NT2/D1 (cell line): ENCODE measurements around the gene PRDX5.

Experiments used
- DNase-seq: peaks from one replicate; pipeline ENCODE4 v3.0.0-alpha.2; 2011; ENCODE audit warnings: low read depth, low spot score
- H3K27me3 ChIP-seq: 2 replicates; pipeline ENCODE4 v1.6.0; 2011; ENCODE audit warnings: mild to moderate bottlenecking; ENCODE audit not compliant: insufficient read length, insufficient read depth
- H3K36me3 ChIP-seq: 2 replicates; pipeline ENCODE4 v1.6.1; 2011; ENCODE audit warnings: mild to moderate bottlenecking, low read length, mixed read lengths; ENCODE audit not compliant: insufficient read depth, insufficient read length
- H3K4me1 ChIP-seq: 2 replicates; pipeline ENCODE4 v1.5.1; 2011; ENCODE audit not compliant: insufficient read depth, insufficient read length
- H3K4me3 ChIP-seq: 2 replicates; pipeline ENCODE4 v1.5.1; 2011; ENCODE audit warnings: low read depth; ENCODE audit not compliant: insufficient read length
- H3K9ac ChIP-seq: 2 replicates; pipeline ENCODE4 v1.6.0; 2011; ENCODE audit warnings: low read depth; ENCODE audit not compliant: insufficient read length
- H3K9me3 ChIP-seq: 2 replicates; pipeline ENCODE4 v1.5.1; 2011; ENCODE audit warnings: mild to moderate bottlenecking, low read length; ENCODE audit not compliant: insufficient read depth
- SUZ12 ChIP-seq: IDR thresholded peaks from 2 replicates; pipeline ENCODE4 v1.6.1; 2011; ENCODE audit not compliant: insufficient read length, insufficient read depth; ENCODE audit errors: extremely low read depth
- YY1 ChIP-seq: IDR thresholded peaks from 2 replicates; pipeline ENCODE4 v1.6.1; 2011; ENCODE audit not compliant: insufficient read length, insufficient read depth
- ZNF274 ChIP-seq: IDR thresholded peaks from 2 replicates; pipeline ENCODE4 v1.6.1; 2011; ENCODE audit warnings: mild to moderate bottlenecking, low read depth, low read length

Gene PRDX5

DNA sequence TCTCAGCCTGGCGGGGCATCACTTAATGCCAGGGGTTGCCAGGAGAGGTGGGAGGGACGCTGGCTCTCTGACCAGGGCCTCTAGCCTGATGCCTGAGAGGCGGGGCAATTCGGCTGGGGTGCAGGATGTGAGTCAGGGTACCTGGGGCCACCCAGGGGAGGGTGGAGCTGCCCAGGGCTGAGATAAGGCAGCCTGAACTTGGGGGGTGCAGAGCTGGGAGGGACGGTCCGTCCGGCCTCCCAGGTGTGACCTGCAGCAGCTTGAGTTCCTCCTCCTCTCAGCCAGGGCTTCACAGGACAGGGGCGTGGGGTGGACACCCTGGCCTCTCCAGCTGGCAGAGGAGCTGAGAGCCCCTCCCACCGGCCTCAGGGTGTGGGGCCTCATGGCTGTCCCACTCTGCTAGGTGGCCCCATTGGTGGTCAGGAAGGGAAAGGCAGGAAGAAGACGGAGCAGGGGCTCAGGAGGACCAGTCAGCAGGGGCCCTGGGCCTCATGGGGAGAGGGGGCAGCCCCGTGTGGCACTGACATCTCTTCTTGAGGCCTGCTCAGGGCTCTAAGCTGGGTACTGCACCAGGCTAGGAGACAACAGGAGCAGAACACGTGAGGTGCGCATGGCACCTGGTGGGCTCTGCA, 40.1 kb downstream of the PRDX5 start:
- Histone ChIP-seq H3K27me3 (no peaks in the 10 kb centered on the region), H3K36me3 (peaks cover 32% of the 10 kb centered on the region), H3K4me1 (peaks cover 48% of the 10 kb centered on the region), H3K9ac (peak overlapping the region; percentile 94), H3K4me3 (peak overlapping the region; percentile 95), H3K9me3 (no peaks in the 10 kb centered on the region)
- TF ChIP-seq YY1 (no peak), SUZ12 (no peak), ZNF274 (no peak)
- DNase-seq: no peak

GRCh38 chr11:64358536-64358906, 40.6 kb downstream of the PRDX5 start:
- no peak for TF ChIP-seq YY1
- no peak for TF ChIP-seq SUZ12
- no peak for TF ChIP-seq ZNF274
- H3K36me3 ChIP-seq: peaks cover 37% of the 10 kb centered on the region
- DNase-seq: no peak
- peaks cover 48% of the 10 kb centered on the region for H3K4me1 ChIP-seq
- peak overlapping the region; percentile 94 for H3K9ac ChIP-seq
- H3K9me3 ChIP-seq: no peaks in the 10 kb centered on the region
- no peaks in the 10 kb centered on the region for H3K27me3 ChIP-seq
- peak overlapping the region; percentile 95 for H3K4me3 ChIP-seq

DNA sequence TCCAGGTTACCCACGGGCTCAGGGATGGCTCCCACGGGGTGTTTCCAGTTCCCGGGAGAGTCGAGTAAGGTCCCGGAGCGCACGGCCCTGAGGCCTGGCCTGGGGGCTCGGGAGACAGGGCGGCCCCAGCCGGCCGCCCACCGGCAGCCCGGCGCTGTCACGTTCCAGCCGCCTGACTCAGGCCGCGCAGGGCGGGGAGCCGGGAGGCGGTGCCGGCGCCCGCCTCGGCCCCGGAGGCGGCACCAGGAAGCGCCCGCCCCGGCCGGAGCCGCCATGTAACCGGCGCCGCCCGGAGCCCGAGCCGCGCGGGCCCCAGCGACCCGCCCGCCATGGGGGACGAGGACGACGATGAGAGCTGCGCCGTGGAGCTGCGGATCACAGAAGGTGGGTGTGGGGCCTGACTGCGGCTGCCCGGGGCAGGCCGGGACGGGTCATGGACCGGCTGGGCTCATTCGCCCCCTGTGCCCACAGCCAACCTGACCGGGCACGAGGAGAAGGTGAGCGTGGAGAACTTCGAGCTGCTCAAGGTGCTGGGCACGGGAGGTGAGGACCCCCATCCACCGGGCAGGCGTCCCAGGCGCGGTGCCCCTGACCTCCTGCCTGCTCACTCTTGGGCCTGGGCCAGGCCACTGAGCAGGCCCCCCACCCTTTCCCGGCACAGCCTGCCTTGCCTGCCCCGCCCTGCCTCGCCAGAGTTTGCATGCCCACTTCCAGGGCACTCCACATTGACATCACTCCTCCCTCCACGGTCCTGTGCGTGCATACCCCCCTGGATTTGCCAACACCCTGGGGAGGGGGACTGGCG, 41.2 kb downstream of the PRDX5 start, which contains the start of gene RPS6KA4:
TSS of gene RPS6KA4 (plus strand) at position 256 of the 805 bp plus-strand sequence. CDS start at position 330, 74 bp downstream.
- DNase-seq: no peak
- Histone ChIP-seq H3K9me3 (no peaks in the 10 kb centered on the region), H3K9ac (peak within 1 kb of the TSS; percentile 94), H3K4me1 (peaks cover 47% of the 10 kb centered on the region), H3K27me3 (no peaks in the 10 kb centered on the region), H3K4me3 (peak within 1 kb of the TSS; percentile 95), H3K36me3 (peaks cover 43% of the 10 kb centered on the region)
- TF ChIP-seq ZNF274 (no peak), YY1 (no peak), SUZ12 (no peak)

GRCh38 chr11:64359712-64360445, 42.0 kb downstream of the PRDX5 start:
- DNase-seq: no peak
- H3K9ac ChIP-seq: peak overlapping the region; percentile 94
- H3K27me3 ChIP-seq: no peaks in the 10 kb centered on the region

GRCh38 chr11:64360448-64360921, 42.6 kb downstream of the PRDX5 start:
- no peaks in the 10 kb centered on the region for H3K27me3 ChIP-seq
- DNase-seq: no peak
- TF ChIP-seq ZNF274 (no peak), YY1 (no peak), SUZ12 (no peak)
- H3K9ac ChIP-seq: peak overlapping the region; percentile 56
- H3K9me3 ChIP-seq: no peaks in the 10 kb centered on the region
- peaks cover 54% of the 10 kb centered on the region for H3K36me3 ChIP-seq
- H3K4me1 ChIP-seq: peaks cover 41% of the 10 kb centered on the region
- H3K4me3 ChIP-seq: no peak overlapping the region

More at GRCh38 chr11:64359712-64360445, 42.0 kb downstream of the PRDX5 start:
- TF ChIP-seq SUZ12: no peak
- TF ChIP-seq ZNF274: no peak
- no peak for TF ChIP-seq YY1
- Histone ChIP-seq H3K36me3 (peaks cover 48% of the 10 kb centered on the region), H3K9me3 (no peaks in the 10 kb centered on the region), H3K4me1 (peaks cover 43% of the 10 kb centered on the region), H3K4me3 (peak overlapping the region; percentile 95)

DNA sequence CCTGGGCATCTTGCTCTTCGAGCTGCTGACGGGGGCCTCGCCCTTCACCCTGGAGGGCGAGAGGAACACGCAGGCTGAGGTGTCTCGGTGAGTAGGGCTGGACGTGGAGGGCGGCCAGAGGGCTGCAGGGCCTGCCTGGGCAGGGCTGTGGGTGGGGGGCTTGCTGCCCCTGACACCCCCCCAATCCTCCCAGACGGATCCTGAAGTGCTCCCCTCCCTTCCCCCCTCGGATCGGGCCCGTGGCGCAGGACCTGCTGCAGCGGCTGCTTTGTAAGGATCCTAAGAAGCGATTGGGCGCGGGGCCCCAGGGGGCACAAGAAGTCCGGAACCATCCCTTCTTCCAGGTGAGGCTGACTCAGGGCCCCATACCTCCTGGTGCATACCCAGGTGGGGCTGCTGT, 43.7 kb downstream of the PRDX5 start:
- H3K27me3 ChIP-seq: no peaks in the 10 kb centered on the region
- no peak for DNase-seq
- TF ChIP-seq SUZ12 (no peak), ZNF274 (no peak), YY1 (no peak)
- H3K9me3 ChIP-seq: no peaks in the 10 kb centered on the region
- H3K4me3 ChIP-seq: no peak overlapping the region
- peaks cover 37% of the 10 kb centered on the region for H3K4me1 ChIP-seq
- H3K36me3 ChIP-seq: peaks cover 59% of the 10 kb centered on the region
- H3K9ac ChIP-seq: no peak overlapping the region
